ENCODE measurements around the gene LSM10.

DNA sequence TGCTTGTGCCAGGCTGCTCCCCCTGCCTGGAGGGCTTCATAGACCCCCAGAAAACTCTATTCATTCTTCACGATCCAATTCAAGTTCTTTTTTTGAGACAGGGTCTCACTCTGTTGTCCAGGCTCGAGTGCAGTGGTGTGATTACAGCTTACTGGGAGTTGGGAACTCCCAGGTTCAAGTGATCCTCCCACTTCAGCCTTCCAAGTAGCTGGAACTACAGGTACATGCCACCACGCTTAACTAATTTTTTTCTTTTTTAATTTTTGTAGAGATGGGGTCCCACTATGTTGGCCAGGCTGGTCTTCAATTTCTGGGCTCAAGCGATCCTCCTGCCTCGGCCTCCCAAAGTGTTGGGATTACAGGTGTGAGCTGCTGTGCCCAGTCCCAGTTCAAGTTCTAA lies 16.3 kb downstream of the LSM10 start:
- TF ChIP-seq, protein P1, sequence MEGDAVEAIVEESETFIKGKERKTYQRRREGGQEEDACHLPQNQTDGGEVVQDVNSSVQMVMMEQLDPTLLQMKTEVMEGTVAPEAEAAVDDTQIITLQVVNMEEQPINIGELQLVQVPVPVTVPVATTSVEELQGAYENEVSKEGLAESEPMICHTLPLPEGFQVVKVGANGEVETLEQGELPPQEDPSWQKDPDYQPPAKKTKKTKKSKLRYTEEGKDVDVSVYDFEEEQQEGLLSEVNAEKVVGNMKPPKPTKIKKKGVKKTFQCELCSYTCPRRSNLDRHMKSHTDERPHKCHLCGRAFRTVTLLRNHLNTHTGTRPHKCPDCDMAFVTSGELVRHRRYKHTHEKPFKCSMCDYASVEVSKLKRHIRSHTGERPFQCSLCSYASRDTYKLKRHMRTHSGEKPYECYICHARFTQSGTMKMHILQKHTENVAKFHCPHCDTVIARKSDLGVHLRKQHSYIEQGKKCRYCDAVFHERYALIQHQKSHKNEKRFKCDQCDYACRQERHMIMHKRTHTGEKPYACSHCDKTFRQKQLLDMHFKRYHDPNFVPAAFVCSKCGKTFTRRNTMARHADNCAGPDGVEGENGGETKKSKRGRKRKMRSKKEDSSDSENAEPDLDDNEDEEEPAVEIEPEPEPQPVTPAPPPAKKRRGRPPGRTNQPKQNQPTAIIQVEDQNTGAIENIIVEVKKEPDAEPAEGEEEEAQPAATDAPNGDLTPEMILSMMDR (conservative IDR thresholded peaks at IDR 0.05 in 1 of 2, IDR thresholded peaks at IDR 0.05 in 1 of 2; ENCODE audit: extremely low read depth in 1 of 2, insufficient read depth in 1 of 2, low read depth in 1 of 2, low read length in 2 of 2), result no peak
- TF ChIP-seq EZH2 (IDR thresholded peaks at IDR 0.05; ENCODE audit: borderline replicate concordance, low read length), result no peak
